Measurements from ENCODE around the gene MAGED4B. TPM values are rescaled to one million over a fixed set of nuclear protein-coding genes. Genes with fewer than 3 reads are reported as not detected.

Gene MAGED4B
- total RNA-seq, 4 donors from 2014 or later, result 3.1 to 5.8 (median 5.2) TPM

GRCh38 chrX:52031371-52031770 lies 37.6 kb downstream of the MAGED4B start:
- Histone ChIP-seq H3K27me3 (no peaks in the 10 kb centered on the region), H3K4me3 (no peak overlapping the region), H3K27ac (no peak overlapping the region), H3K4me1 (no peaks in the 10 kb centered on the region), H3K9me3 (no peaks in the 10 kb centered on the region), H3K36me3 (no peaks in the 10 kb centered on the region)
- DNase-seq (ENCODE audit: low spot score in 2 of 2), result no peak
- TF ChIP-seq EP300 (IDR thresholded peaks at IDR 0.05) (no peak), POLR2AphosphoS5 (IDR thresholded peaks at IDR 0.05) (no peak), POLR2A (IDR thresholded peaks at IDR 0.05) (no peak), CTCF (IDR thresholded peaks at IDR 0.05) (no peak)
- 58% methylated on average over 2 of the region's 2 CpGs for WGBS

- Histone ChIP-seq H3K4me3 (no peak overlapping the region), H3K9me3 (no peaks in the 10 kb centered on the region), H3K36me3 (no peaks in the 10 kb centered on the region), H3K4me1 (no peaks in the 10 kb centered on the region), H3K27ac (no peak overlapping the region), H3K27me3 (no peaks in the 10 kb centered on the region)
- WGBS, result 32% methylated on average over 3 of the region's 3 CpGs
- TF ChIP-seq EP300 (IDR thresholded peaks at IDR 0.05) (no peak), POLR2A (IDR thresholded peaks at IDR 0.05) (no peak), POLR2AphosphoS5 (IDR thresholded peaks at IDR 0.05) (no peak), CTCF (IDR thresholded peaks at IDR 0.05) (no peak)
- DNase-seq (ENCODE audit: low spot score in 2 of 2), result no peak
These were observed 53.2 kb downstream of the MAGED4B start for GRCh38 chrX:52015794-52016193.

Other genes with a start within 250 kb of the MAGED4B start
- gene MAGED1, start 175.6 kb downstream of the MAGED4B start, total RNA-seq, result 10 to 100 TPM; 35.0 to 44.1 (median 39.1) TPM
- 1 to 10 TPM in 1 of 4 donors, under 1 TPM in 3; 0.23 to 2.8 (median 0.75) TPM for gene MAGED4, start 115.7 kb upstream of the MAGED4B start, total RNA-seq